ENCODE measurements around the gene AOAH.
A peak's percentile ranks its signal among the peaks of the same experiment; 100 is the strongest.
"Not testable (repeated sequence)": the region's sequence is repeated elsewhere in the genome, so short reads cannot be mapped to it uniquely, and the experiment has no call there.

AOAH gene

GRCh38 chr7:36507475-36508440, 216.5 kb downstream of the AOAH start:
- no peak for DNase-seq (ENCODE audit: low read depth in 3 of 3)

- DNase-seq (ENCODE audit: low read depth in 3 of 3) = no peak
These were observed 217.5 kb downstream of the AOAH start for GRCh38 chr7:36506820-36507219.

- no peak for DNase-seq (ENCODE audit: low read depth in 3 of 3)
These were observed 218.0 kb downstream of the AOAH start for GRCh38 chr7:36506130-36506798.

- not testable (repeated sequence) for DNase-seq (ENCODE audit: low read depth in 3 of 3)
These were observed 219.7 kb downstream of the AOAH start for GRCh38 chr7:36504617-36505016.

- DNase-seq (ENCODE audit: low read depth in 3 of 3) = not testable (repeated sequence)
These were observed 220.1 kb downstream of the AOAH start for GRCh38 chr7:36504216-36504615.

GRCh38 chr7:36497775-36498174, 226.5 kb downstream of the AOAH start:
- DNase-seq (ENCODE audit: low read depth in 3 of 3) = no peak

GRCh38 chr7:36497176-36497575, 227.1 kb downstream of the AOAH start:
- not testable (repeated sequence) for DNase-seq (ENCODE audit: low read depth in 3 of 3)

- no peak for DNase-seq (ENCODE audit: low read depth in 3 of 3)
These were observed 227.7 kb downstream of the AOAH start for GRCh38 chr7:36496576-36496975.

- DNase-seq (ENCODE audit: low read depth in 3 of 3) = no peak
These were observed 233.0 kb downstream of the AOAH start for GRCh38 chr7:36491317-36491716.

GRCh38 chr7:36490419-36490830, 233.9 kb downstream of the AOAH start:
- DNase-seq (ENCODE audit: low read depth in 3 of 3) = no peak

GRCh38 chr7:36488672-36489071, 235.6 kb downstream of the AOAH start:
- DNase-seq (ENCODE audit: low read depth in 3 of 3) = not testable (repeated sequence)

GRCh38 chr7:36487756-36488336, 236.4 kb downstream of the AOAH start:
- DNase-seq (ENCODE audit: low read depth in 3 of 3) = peak in 1 of 3 experiments; percentile 20

GRCh38 chr7:36486336-36486735, 238.0 kb downstream of the AOAH start:
- no peak for DNase-seq (ENCODE audit: low read depth in 3 of 3)

- DNase-seq (ENCODE audit: low read depth in 3 of 3) = no peak
These were observed 240.0 kb downstream of the AOAH start for GRCh38 chr7:36484265-36484664.

GRCh38 chr7:36483853-36484252, 240.4 kb downstream of the AOAH start:
- DNase-seq (ENCODE audit: low read depth in 3 of 3) = not testable (repeated sequence)

- no peak for DNase-seq (ENCODE audit: low read depth in 3 of 3)
These were observed 245.5 kb downstream of the AOAH start for GRCh38 chr7:36478745-36479144.

GRCh38 chr7:36475381-36475780, 248.9 kb downstream of the AOAH start:
- peak in 1 of 3 experiments; percentile 12 for DNase-seq (ENCODE audit: low read depth in 3 of 3)

- DNase-seq (ENCODE audit: low read depth in 3 of 3) = no peak
These were observed 249.3 kb downstream of the AOAH start for GRCh38 chr7:36475011-36475342.

GRCh38 chr7:36474283-36475010, 249.8 kb downstream of the AOAH start:
- no peak for DNase-seq (ENCODE audit: low read depth in 3 of 3)

- peak in 1 of 3 experiments; percentile 44 for DNase-seq (ENCODE audit: low read depth in 3 of 3)
These were observed 250.6 kb downstream of the AOAH start for GRCh38 chr7:36473454-36474282.

- DNase-seq (ENCODE audit: low read depth in 3 of 3) = no peak
These were observed 252.1 kb downstream of the AOAH start for GRCh38 chr7:36472141-36472729.

All from stimulated activated CD4-positive, alpha-beta T cell treated with anti-CD3 and anti-CD28 coated beads, TNF-alpha, amount 100 ng/mL, for 24 hours (primary cell).